Endothelial cell of umbilical vein (primary cell): ENCODE measurements around the gene GSTCD. TPM values are rescaled to one million over a fixed set of nuclear protein-coding genes. Genes with fewer than 3 reads are reported as not detected.

Experiments used
- BruUV-seq: library from RNA; stranded (reverse); fragments of 400-500 nt; replicated peaks from 2 replicates; lab custom pipeline; 2021; lab: Mats Ljungman, UMichigan
- CTCF ChIA-PET: fragments of 300-600, 350-600 bp; sonication (Branson Sonifier 250); formaldehyde crosslinking; loops from one replicate; lab custom pipeline; 2021; ENCODE audit warnings: antibody characterized with exemption, inconsistent platforms; lab: Charles Lee
- POLR2A ChIA-PET: fragments of 300-600, 350-600 bp; sonication (Branson Sonifier 250); formaldehyde crosslinking; loops from one replicate; lab custom pipeline; 2021; ENCODE audit warnings: antibody characterized with exemption, inconsistent platforms; lab: Charles Lee
- DNase-seq: peaks from one replicate; pipeline ENCODE4 v3.0.0-alpha.2; 2011; ENCODE audit warnings: low read depth, low spot score
- FAIRE-seq: peaks from 2 replicates; lab custom pipeline; 2011; peaks lifted over from hg19 to GRCh38; lab: Jason Lieb, UNC
- H2AFZ ChIP-seq: 2 replicates; pipeline ENCODE4 v1.6.0; 2012; ENCODE audit warnings: low read depth, low read length, control low read depth, inconsistent platforms
- H3K27ac ChIP-seq: 2 replicates; pipeline ENCODE4 v1.5.1; 2011; ENCODE audit warnings: low read depth, mild to moderate bottlenecking, control low read depth, low read length, moderate library complexity; ENCODE audit not compliant: insufficient read depth
- H3K27me3 ChIP-seq, 2 experiments: 2 replicates each; pipeline versions ENCODE4 v1.6.0 to v1.6.1; 2011; ENCODE audit warnings: low read length in 2 of 2, mixed read lengths in 1 of 2; ENCODE audit not compliant: control insufficient read depth in 2 of 2, insufficient read depth in 2 of 2
- H3K36me3 ChIP-seq, 2 experiments: 2 replicates in 1 of 2; 3 replicates in 1 of 2; pipeline ENCODE4 v1.5.1; 2011; ENCODE audit warnings: low read length in 2 of 2, mild to moderate bottlenecking in 1 of 2, moderate library complexity in 1 of 2; ENCODE audit not compliant: control insufficient read depth in 2 of 2, insufficient read depth in 2 of 2; ENCODE audit errors: extremely low read depth in 1 of 2
- H3K4me1 ChIP-seq: 3 replicates; pipeline ENCODE4 v1.5.1; 2011; ENCODE audit warnings: mild to moderate bottlenecking, low read length; ENCODE audit not compliant: control insufficient read depth, insufficient read depth; ENCODE audit errors: extremely low read depth
- H3K4me2 ChIP-seq: 2 replicates; pipeline ENCODE4 v1.6.1; 2011; ENCODE audit warnings: low read length, control low read depth, mixed read lengths; ENCODE audit not compliant: insufficient read depth
- H3K4me3 ChIP-seq, 3 experiments: fragments of 200-600 bp in 1 of 3; sonication (generic), shearing (Covaris generic) in 1 of 3; replicated peaks in 1 of 3; 2 replicates each; pipeline ENCODE4 v1.5.1; 2011 to 2016; ENCODE audit warnings: control low read depth in 3 of 3, low read length in 3 of 3, mild to moderate bottlenecking in 2 of 3, inconsistent platforms in 1 of 3, low read depth in 1 of 3, moderate library complexity in 1 of 3; ENCODE audit not compliant: insufficient read depth in 1 of 3
- H3K79me2 ChIP-seq: 2 replicates; pipeline ENCODE4 v1.6.0; 2012; ENCODE audit warnings: low read length, inconsistent platforms; ENCODE audit not compliant: control insufficient read depth, insufficient read depth
- H3K9ac ChIP-seq: replicated peaks from 2 replicates; pipeline ENCODE3; 2011; ENCODE audit warnings: low read length, control low read depth; ENCODE audit not compliant: insufficient read depth; ENCODE audit errors: extremely low read depth
- H3K9me1 ChIP-seq: replicated peaks from 3 replicates; pipeline ENCODE4 v1.6.0; 2011; ENCODE audit warnings: mild to moderate bottlenecking, low read length; ENCODE audit not compliant: control insufficient read depth, insufficient read depth; ENCODE audit errors: extremely low read depth
- H3K9me3 ChIP-seq: replicated peaks from 2 replicates; pipeline ENCODE4 v1.5.1; 2012; ENCODE audit warnings: low read length, inconsistent platforms; ENCODE audit not compliant: control insufficient read depth, insufficient read depth
- H4K20me1 ChIP-seq: replicated peaks from 2 replicates; pipeline ENCODE3; 2011; ENCODE audit warnings: mild to moderate bottlenecking, low read length; ENCODE audit not compliant: control insufficient read depth, insufficient read depth; ENCODE audit errors: extremely low read depth
- EZH2 ChIP-seq: IDR thresholded peaks from 2 replicates; pipeline ENCODE4 v1.6.1; 2012; ENCODE audit warnings: borderline replicate concordance, low read depth, mild to moderate bottlenecking, moderate library complexity, low read length, inconsistent platforms; ENCODE audit not compliant: severe bottlenecking
- FOS ChIP-seq: IDR thresholded peaks from 2 replicates; pipeline ENCODE4 v1.6.1; 2011; ENCODE audit warnings: mild to moderate bottlenecking, low read length, moderate library complexity, borderline replicate concordance; ENCODE audit not compliant: insufficient read depth
- GATA2 ChIP-seq: IDR thresholded peaks from 2 replicates; pipeline ENCODE4 v1.7.0; 2011; ENCODE audit warnings: low read depth, mild to moderate bottlenecking, moderate library complexity, mixed read lengths, low read length; ENCODE audit not compliant: insufficient read length, insufficient read depth
- MYC ChIP-seq: IDR thresholded peaks from one replicate; pipeline ENCODE4 v1.6.1; 2011; ENCODE audit warnings: mild to moderate bottlenecking, low read depth, low read length
- POLR2A ChIP-seq: IDR thresholded peaks from 2 replicates; pipeline ENCODE4 v1.6.1; 2012; ENCODE audit warnings: low read depth, mild to moderate bottlenecking, control low read depth, low read length
- POLR2AphosphoS5 ChIP-seq: IDR thresholded peaks from 2 replicates; pipeline ENCODE4 v1.6.1; 2012; ENCODE audit warnings: low read depth, mild to moderate bottlenecking, control low read depth, low read length, moderate library complexity; ENCODE audit not compliant: insufficient read depth
- dilution Hi-C: fragments of 300-500 bp; cut with MboI; formaldehyde crosslinking; loops from one replicate; pipeline ENCODE4 v1.15.0; 2019; ENCODE audit warnings: low sequenced_read_pairs; ENCODE audit not compliant: extremely low pct_ligation_motif_present
- intact Hi-C: fragments of 100-400 bp; cut with micrococcal nuclease; formaldehyde crosslinking; loops from one replicate; pipeline ENCODE4 v1.10.0; 2022
- polyA plus RNA-seq, 4 experiments: library from polyadenylated mRNA; depleted of rRNA in 3 of 4; stranded (reverse) in 3 of 4; unstranded in 1 of 4; fragments of >200 nt; gene quantifications; 2 replicates each; pipeline versions ENCODE4 v1.2.1 to v1.2.3, GENCODE V29; 2011 to 2012; ENCODE audit warnings: missing spikeins in 1 of 4
- total RNA-seq: library from RNA; stranded (reverse); gene quantifications from 2 replicates; pipeline ENCODE4 v1.2.3, GENCODE V29; 2021
- TF ChIP-seq, protein P1 (sequence below), 2 donors: IDR thresholded peaks; 1 replicate in 1 of 2; 2 replicates in 1 of 2; pipeline ENCODE4 v1.5.1; 2011; ENCODE audit warnings: low read length in 2 of 2, mild to moderate bottlenecking in 2 of 2, moderate library complexity in 2 of 2, control low read depth in 1 of 2, inconsistent platforms in 1 of 2, low read depth in 1 of 2; ENCODE audit not compliant: insufficient read depth in 1 of 2; ENCODE audit errors: extremely low read depth in 1 of 2
- TF ChIP-seq, protein P2 (sequence below): IDR thresholded peaks from 2 replicates; pipeline ENCODE4 v1.6.1; 2011; ENCODE audit not compliant: insufficient read depth, insufficient read length

The GSTCD gene
- total and polyA plus RNA-seq, 2 donors (not counting 3 experiments of a cell fraction or from before 2014, with no cell fraction given) = 3.3 to 11.3 TPM

GRCh38 chr4:105755375-105755774 is 46.8 kb downstream of the GSTCD start:
- dilution Hi-C loops = no loop called here
- intact Hi-C loops = no loop called here
- H3K27ac ChIP-seq = no peak overlapping the region
- no peaks in the 10 kb centered on the region for H3K9me1 ChIP-seq
- no peak for TF ChIP-seq FOS
- TF ChIP-seq, protein P1, sequence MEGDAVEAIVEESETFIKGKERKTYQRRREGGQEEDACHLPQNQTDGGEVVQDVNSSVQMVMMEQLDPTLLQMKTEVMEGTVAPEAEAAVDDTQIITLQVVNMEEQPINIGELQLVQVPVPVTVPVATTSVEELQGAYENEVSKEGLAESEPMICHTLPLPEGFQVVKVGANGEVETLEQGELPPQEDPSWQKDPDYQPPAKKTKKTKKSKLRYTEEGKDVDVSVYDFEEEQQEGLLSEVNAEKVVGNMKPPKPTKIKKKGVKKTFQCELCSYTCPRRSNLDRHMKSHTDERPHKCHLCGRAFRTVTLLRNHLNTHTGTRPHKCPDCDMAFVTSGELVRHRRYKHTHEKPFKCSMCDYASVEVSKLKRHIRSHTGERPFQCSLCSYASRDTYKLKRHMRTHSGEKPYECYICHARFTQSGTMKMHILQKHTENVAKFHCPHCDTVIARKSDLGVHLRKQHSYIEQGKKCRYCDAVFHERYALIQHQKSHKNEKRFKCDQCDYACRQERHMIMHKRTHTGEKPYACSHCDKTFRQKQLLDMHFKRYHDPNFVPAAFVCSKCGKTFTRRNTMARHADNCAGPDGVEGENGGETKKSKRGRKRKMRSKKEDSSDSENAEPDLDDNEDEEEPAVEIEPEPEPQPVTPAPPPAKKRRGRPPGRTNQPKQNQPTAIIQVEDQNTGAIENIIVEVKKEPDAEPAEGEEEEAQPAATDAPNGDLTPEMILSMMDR (IDR thresholded peaks at IDR 0.05; ENCODE audit: extremely low read depth in 1 of 2, insufficient read depth in 1 of 2, low read depth in 1 of 2, low read length in 2 of 2) = no peak
- TF ChIP-seq EZH2 = no peak
- no peak for TF ChIP-seq POLR2AphosphoS5
- TF ChIP-seq, protein P2, sequence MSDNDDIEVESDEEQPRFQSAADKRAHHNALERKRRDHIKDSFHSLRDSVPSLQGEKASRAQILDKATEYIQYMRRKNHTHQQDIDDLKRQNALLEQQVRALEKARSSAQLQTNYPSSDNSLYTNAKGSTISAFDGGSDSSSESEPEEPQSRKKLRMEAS = no peak
- TF ChIP-seq MYC = no peak
- TF ChIP-seq GATA2 = no peak
- TF ChIP-seq POLR2A = no peak
- no peaks in the 10 kb centered on the region for H3K4me1 ChIP-seq
- CTCF ChIA-PET = no interaction called here
- H3K9ac ChIP-seq = no peak overlapping the region
- no peak overlapping the region for H3K4me2 ChIP-seq
- FAIRE-seq (no peak), DNase-seq (no peak)
- no peak overlapping the region for H3K4me3 ChIP-seq
- BruUV-seq = no TSS peak
- H3K27me3 ChIP-seq = no peaks in the 10 kb centered on the region
- no peaks in the 10 kb centered on the region for H4K20me1 ChIP-seq
- no peaks in the 10 kb centered on the region for H3K79me2 ChIP-seq
- POLR2A ChIA-PET = no interaction called here
- H3K36me3 ChIP-seq = no peaks in the 10 kb centered on the region
- H3K9me3 ChIP-seq = no peaks in the 10 kb centered on the region
- no peak overlapping the region for H2AFZ ChIP-seq
